HEK293T (cell line): ENCODE data around the gene CABP2.

Experiments
- BHLHE40 ChIP-seq: fragments of 450-650 bp; IDR thresholded peaks from 2 replicates; pipeline ENCODE4 v1.6.1; 2016; ENCODE audit warnings: mild to moderate bottlenecking, moderate library complexity, borderline replicate concordance
- FOXM1 ChIP-seq: fragments of 450-650 bp; IDR thresholded peaks from 2 replicates; pipeline ENCODE4 v1.6.1; 2017; ENCODE audit warnings: mild to moderate bottlenecking, borderline replicate concordance
- HDGF ChIP-seq: fragments of 450-650 bp; IDR thresholded peaks from 2 replicates; pipeline ENCODE4 v1.6.1; 2017; ENCODE audit warnings: antibody characterized with exemption, borderline replicate concordance
- ZNF384 ChIP-seq: fragments of 450-650 bp; IDR thresholded peaks from 2 replicates; pipeline ENCODE4 v1.6.1; 2016

- TF ChIP-seq HDGF, result no peak
- no peak for TF ChIP-seq FOXM1
- TF ChIP-seq BHLHE40, result no peak
- no peak for TF ChIP-seq ZNF384
Observed at GRCh38 chr11:67470337-67471002, 52.8 kb downstream of the CABP2 start.
